Vagina (tissue), 2 donors: ENCODE measurements around the gene FAM98B. TPM values are rescaled to one million over a fixed set of nuclear protein-coding genes. Genes with fewer than 3 reads are reported as not detected.

Experiments used
- DNase-seq, 2 donors: peaks; one replicate each; pipeline ENCODE4 v3.0.0-alpha.2; 2017; ENCODE audit errors: extremely low spot score in 2 of 2
- H3K27ac ChIP-seq: fragments of 200-600 bp; sonication (generic); one replicate; pipeline ENCODE4 v1.5.1; 2019
- H3K27me3 ChIP-seq: fragments of 200-600 bp; sonication (generic); one replicate; pipeline ENCODE4 v1.5.1; 2019
- H3K36me3 ChIP-seq, 2 donors: fragments of 200-600 bp; sonication (generic); one replicate each; pipeline ENCODE4 v1.5.1; 2017 to 2019
- H3K4me1 ChIP-seq: fragments of 200-600 bp; sonication (generic); one replicate; pipeline ENCODE4 v1.5.1; 2019
- H3K4me3 ChIP-seq, 2 donors: fragments of 200-600 bp; sonication (generic); 1 replicate in 1 of 2; 2 replicates in 1 of 2; pipeline ENCODE4 v1.5.1; 2016 to 2019
- H3K9me3 ChIP-seq: fragments of 200-600 bp; sonication (generic); one replicate; pipeline ENCODE4 v1.5.1; 2019
- CTCF ChIP-seq, 3 experiments: fragments of 450-650 bp in 2 of 3; fragments of 200-600 bp in 1 of 3; sonication (generic) in 1 of 3; IDR thresholded peaks; one replicate each; pipeline ENCODE4 v1.5.1; 2017 to 2019; ENCODE audit warnings: antibody characterized with exemption in 3 of 3, mild to moderate bottlenecking in 2 of 3, moderate library complexity in 2 of 3
- POLR2A ChIP-seq, 2 donors: fragments of 450-650 bp; IDR thresholded peaks; one replicate each; pipeline ENCODE4 v1.6.1; 2017; ENCODE audit warnings: antibody characterized with exemption in 2 of 2, mild to moderate bottlenecking in 2 of 2, moderate library complexity in 2 of 2
- POLR2AphosphoS5 ChIP-seq, 2 donors: sonication (generic); formaldehyde crosslinking; IDR thresholded peaks; one replicate each; pipeline ENCODE4 v1.9.0; 2017; ENCODE audit warnings: antibody characterized with exemption in 2 of 2, mild to moderate bottlenecking in 2 of 2, low read depth in 1 of 2; ENCODE audit not compliant: insufficient read depth in 1 of 2
- intact Hi-C: fragments of 100-400 bp; cut with DNase I; formaldehyde crosslinking; loops from one replicate; pipeline ENCODE4 v1.15.1; 2023
- total RNA-seq: library from RNA; depleted of rRNA; stranded (reverse); fragments of >200 nt; gene quantifications from one replicate; pipeline ENCODE4 v1.2.3, GENCODE V29; 2016

FAM98B gene
- total RNA-seq, 1 donor from 2014 or later, result 18.7 TPM

- intact Hi-C loops, result loop anchor here (10.0 kb wide), 1 partner anchor 254 kb away; no protein-coding TSS in a partner anchor
- Histone ChIP-seq H3K27ac (no peak overlapping the region), H3K36me3 (no peaks in the 10 kb centered on the region), H3K4me1 (no peaks in the 10 kb centered on the region), H3K9me3 (no peaks in the 10 kb centered on the region), H3K27me3 (no peaks in the 10 kb centered on the region), H3K4me3 (no peak overlapping the region)
- no peak for DNase-seq
- TF ChIP-seq POLR2AphosphoS5 (IDR thresholded peaks at IDR 0.05; ENCODE audit: insufficient read depth in 1 of 2, low read depth in 1 of 2) (no peak), POLR2A (IDR thresholded peaks at IDR 0.05) (no peak), CTCF (IDR thresholded peaks at IDR 0.05) (no peak)
These were observed 12.8 kb upstream of the FAM98B start for GRCh38 chr15:38441130-38441519.

- Histone ChIP-seq H3K36me3 (no peaks in the 10 kb centered on the region), H3K27ac (peak overlapping the region; percentile 88), H3K27me3 (no peaks in the 10 kb centered on the region), H3K4me1 (peaks cover 19% of the 10 kb centered on the region), H3K4me3 (peak overlapping the region; percentile 82 to 93), H3K9me3 (no peaks in the 10 kb centered on the region)
- intact Hi-C loops, result no loop called here
- DNase-seq, result no peak
- no peak for TF ChIP-seq POLR2A (IDR thresholded peaks at IDR 0.05)
- TF ChIP-seq CTCF (IDR thresholded peaks at IDR 0.05), result no peak
- no peak for TF ChIP-seq POLR2AphosphoS5 (IDR thresholded peaks at IDR 0.05; ENCODE audit: insufficient read depth in 1 of 2, low read depth in 1 of 2)
These were observed 766 bp downstream of the FAM98B start for GRCh38 chr15:38454696-38455090.

- Histone ChIP-seq H3K4me1 (peaks cover 19% of the 10 kb centered on the region), H3K36me3 (no peaks in the 10 kb centered on the region), H3K27ac (peak overlapping the region; percentile 88), H3K4me3 (peak overlapping the region; percentile 82 to 93), H3K27me3 (no peaks in the 10 kb centered on the region), H3K9me3 (no peaks in the 10 kb centered on the region)
- intact Hi-C loops, result no loop called here
- TF ChIP-seq POLR2AphosphoS5 (IDR thresholded peaks at IDR 0.05; ENCODE audit: insufficient read depth in 1 of 2, low read depth in 1 of 2) (no peak), CTCF (IDR thresholded peaks at IDR 0.05) (no peak), POLR2A (IDR thresholded peaks at IDR 0.05) (no peak)
- no peak for DNase-seq
These were observed 1.2 kb downstream of the FAM98B start for GRCh38 chr15:38455092-38455491.

- no peak overlapping the region for H3K27ac ChIP-seq
- no peaks in the 10 kb centered on the region for H3K27me3 ChIP-seq
- no peaks in the 10 kb centered on the region for H3K9me3 ChIP-seq
- H3K36me3 ChIP-seq, result no peaks in the 10 kb centered on the region
- no peak overlapping the region for H3K4me3 ChIP-seq
- intact Hi-C loops, result no loop called here
- DNase-seq, result no peak
- TF ChIP-seq POLR2A (IDR thresholded peaks at IDR 0.05) (no peak), CTCF (IDR thresholded peaks at IDR 0.05) (no peak), POLR2AphosphoS5 (IDR thresholded peaks at IDR 0.05; ENCODE audit: insufficient read depth in 1 of 2, low read depth in 1 of 2) (no peak)
- peaks cover 19% of the 10 kb centered on the region for H3K4me1 ChIP-seq
These were observed 4.7 kb downstream of the FAM98B start for GRCh38 chr15:38458646-38459045.

GRCh38 chr15:38459480-38459879 is 5.6 kb downstream of the FAM98B start:
- DNase-seq, result no peak
- Histone ChIP-seq H3K27me3 (no peaks in the 10 kb centered on the region), H3K9me3 (no peaks in the 10 kb centered on the region), H3K27ac (no peak overlapping the region), H3K36me3 (no peaks in the 10 kb centered on the region), H3K4me3 (no peak overlapping the region), H3K4me1 (peaks cover 19% of the 10 kb centered on the region)
- TF ChIP-seq POLR2AphosphoS5 (IDR thresholded peaks at IDR 0.05; ENCODE audit: insufficient read depth in 1 of 2, low read depth in 1 of 2) (no peak), CTCF (IDR thresholded peaks at IDR 0.05) (no peak), POLR2A (IDR thresholded peaks at IDR 0.05) (no peak)
- intact Hi-C loops, result no loop called here
